PFSK-1 (cell line): ENCODE data around the gene AHSG.

Experiments used
- FOXP2 ChIP-seq: optimal IDR thresholded peaks from 2 replicates; pipeline ENCODE3; 2011; ENCODE audit warnings: borderline replicate concordance, control low read depth, inconsistent platforms; ENCODE audit not compliant: insufficient read depth; ENCODE audit errors: extremely low read length, extremely low read depth
- POLR2AphosphoS5 ChIP-seq: IDR thresholded peaks from 2 replicates; pipeline ENCODE4 v1.6.1; 2012; ENCODE audit warnings: low read depth, mild to moderate bottlenecking, control low read depth, low read length, moderate library complexity
- REST ChIP-seq, 2 experiments: IDR thresholded peaks; 2 replicates each; pipeline versions ENCODE4 v1.6.1 to v1.8.0; 2011 to 2012; ENCODE audit warnings: low read depth in 2 of 2, low read length in 2 of 2, control low read depth in 1 of 2, inconsistent platforms in 1 of 2, mild to moderate bottlenecking in 1 of 2, moderate library complexity in 1 of 2; ENCODE audit not compliant: insufficient read depth in 1 of 2
- SIN3A ChIP-seq: IDR thresholded peaks from 2 replicates; pipeline ENCODE4 v1.6.1; 2012; ENCODE audit warnings: mild to moderate bottlenecking, low read length, moderate library complexity, borderline replicate concordance; ENCODE audit not compliant: insufficient read depth

- TF ChIP-seq POLR2AphosphoS5 (no peak), SIN3A (no peak), REST (IDR thresholded peaks at IDR 0.05; ENCODE audit: insufficient read depth in 1 of 2, low read depth in 2 of 2, low read length in 2 of 2) (no peak), FOXP2 (no peak)
Observed at GRCh38 chr3:186589121-186589520, 23.7 kb upstream of the AHSG start.
